Measurements from ENCODE around the gene ARHGAP26.
"Not testable (repeated sequence)": the region's sequence is repeated elsewhere in the genome, so short reads cannot be mapped to it uniquely, and the experiment has no call there.

Gene ARHGAP26

DNA sequence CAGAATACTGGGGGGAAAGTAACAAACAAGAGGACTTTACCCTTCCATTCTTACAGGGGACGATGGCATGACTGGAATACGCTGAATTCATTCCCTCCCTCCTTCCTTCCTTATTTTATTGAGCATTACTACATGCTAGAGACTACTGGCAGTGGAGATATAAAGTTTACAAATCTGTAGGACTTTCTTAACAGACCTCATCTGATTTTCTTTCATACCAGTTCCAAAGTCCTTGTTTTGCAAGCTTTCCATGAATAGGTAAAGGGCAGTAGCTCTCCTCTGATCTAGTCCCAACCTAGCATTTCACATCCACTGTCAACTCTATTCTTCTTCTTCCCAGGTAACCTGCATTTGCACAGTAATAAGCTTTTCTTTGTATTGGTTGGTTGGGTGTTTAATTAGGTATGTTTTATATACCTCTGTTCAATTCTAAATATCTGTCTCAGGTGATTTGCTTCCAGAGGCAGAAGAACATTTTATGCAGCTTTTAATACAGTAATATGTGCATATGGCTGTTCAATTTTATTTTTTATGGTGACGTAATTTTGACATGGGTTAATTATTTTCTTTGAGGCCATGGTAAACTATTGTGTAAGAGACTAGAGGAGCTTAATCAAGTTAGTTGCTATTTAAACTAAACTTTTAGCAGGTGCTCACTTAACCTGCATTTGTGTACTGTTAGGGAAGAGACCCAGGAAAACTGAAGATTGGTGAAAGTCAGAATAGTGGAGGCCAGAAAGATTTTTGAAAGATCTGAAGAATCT lies 150.9 kb downstream of the ARHGAP26 start:
- no peak for DNase-seq (ENCODE audit: low read depth)
- TF ChIP-seq, protein P1, sequence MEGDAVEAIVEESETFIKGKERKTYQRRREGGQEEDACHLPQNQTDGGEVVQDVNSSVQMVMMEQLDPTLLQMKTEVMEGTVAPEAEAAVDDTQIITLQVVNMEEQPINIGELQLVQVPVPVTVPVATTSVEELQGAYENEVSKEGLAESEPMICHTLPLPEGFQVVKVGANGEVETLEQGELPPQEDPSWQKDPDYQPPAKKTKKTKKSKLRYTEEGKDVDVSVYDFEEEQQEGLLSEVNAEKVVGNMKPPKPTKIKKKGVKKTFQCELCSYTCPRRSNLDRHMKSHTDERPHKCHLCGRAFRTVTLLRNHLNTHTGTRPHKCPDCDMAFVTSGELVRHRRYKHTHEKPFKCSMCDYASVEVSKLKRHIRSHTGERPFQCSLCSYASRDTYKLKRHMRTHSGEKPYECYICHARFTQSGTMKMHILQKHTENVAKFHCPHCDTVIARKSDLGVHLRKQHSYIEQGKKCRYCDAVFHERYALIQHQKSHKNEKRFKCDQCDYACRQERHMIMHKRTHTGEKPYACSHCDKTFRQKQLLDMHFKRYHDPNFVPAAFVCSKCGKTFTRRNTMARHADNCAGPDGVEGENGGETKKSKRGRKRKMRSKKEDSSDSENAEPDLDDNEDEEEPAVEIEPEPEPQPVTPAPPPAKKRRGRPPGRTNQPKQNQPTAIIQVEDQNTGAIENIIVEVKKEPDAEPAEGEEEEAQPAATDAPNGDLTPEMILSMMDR (IDR thresholded peaks at IDR 0.05; ENCODE audit: low read length, missing control alignments), result no peak

DNA sequence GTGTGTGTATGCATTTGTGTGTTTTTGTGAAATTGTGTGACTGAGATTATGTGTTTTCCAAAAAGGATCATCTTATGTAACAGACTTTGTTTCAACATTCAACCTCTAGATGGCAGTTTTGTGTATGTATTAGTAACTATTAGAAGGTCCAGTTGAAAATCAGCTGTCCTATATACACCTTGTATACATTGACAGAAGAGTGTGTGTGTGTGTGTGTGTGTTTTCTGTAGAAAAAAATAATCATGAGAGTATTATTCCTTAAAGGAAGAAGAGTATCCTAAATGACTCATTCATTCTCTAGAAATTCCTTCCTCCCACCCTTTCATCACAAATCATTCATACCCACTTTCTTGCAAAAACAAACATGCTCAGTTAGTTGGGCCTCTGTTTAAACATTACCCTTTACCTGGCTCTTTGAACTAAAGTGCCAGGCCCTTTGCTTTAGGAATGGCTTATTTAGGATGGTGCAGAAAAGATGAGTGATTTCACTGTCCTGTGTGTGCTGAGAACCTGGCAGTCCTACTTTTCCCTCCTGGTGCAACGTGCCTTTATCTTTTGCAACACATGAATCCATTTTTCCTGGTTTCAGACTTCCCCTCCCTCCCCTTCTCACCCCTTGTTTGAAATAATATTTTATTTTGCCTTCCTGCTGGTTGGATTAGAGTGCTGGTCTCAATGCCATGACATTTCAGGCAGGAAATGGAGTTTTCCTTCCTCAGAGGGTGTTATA lies 152.2 kb downstream of the ARHGAP26 start:
- no peak overlapping the region for H3K4me3 ChIP-seq (replicated peaks; ENCODE audit: low read depth, low read length)
- peak; percentile 79 for DNase-seq (ENCODE audit: low read depth)
- TF ChIP-seq, protein P1 (IDR thresholded peaks at IDR 0.05; ENCODE audit: low read length, missing control alignments), result peak; percentile 47

More for the DNA sequence above, 150.9 kb downstream of the ARHGAP26 start:
- no peak overlapping the region for H3K4me3 ChIP-seq (replicated peaks; ENCODE audit: low read depth, low read length)

DNA sequence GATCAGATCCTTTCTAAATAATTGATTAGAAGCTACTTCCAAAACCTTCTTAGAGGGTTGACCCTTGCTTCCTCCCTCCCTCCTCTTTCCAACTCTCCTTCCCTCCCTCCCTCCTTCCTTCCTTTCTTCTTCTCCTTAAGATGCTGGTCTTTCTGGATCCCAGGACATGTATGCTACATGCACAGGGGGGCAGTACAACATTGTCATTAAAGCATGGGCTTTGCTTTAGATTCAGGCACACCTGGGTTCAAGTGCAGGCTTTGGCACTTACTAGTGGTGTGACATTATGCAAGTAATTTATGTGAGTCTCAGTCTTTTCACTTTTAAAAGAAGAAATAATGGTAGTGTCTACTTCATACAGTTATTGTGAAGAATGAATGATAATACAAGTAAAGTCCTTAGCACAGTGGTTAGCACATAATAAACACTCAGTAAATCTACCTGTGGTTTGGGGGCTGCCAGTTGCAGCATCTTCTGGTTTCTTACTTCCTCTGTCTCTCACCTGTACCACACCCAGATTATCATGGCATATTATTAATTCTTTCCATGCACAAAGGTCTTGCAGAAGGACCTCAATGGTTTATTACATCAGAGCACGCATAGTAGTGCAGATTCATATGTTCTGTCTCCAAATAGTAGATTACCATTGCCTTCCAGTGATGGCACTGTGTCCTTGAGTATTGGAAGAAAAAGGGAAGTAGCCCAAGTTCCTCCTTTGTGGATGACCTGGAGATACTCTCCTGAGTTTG lies 154.1 kb downstream of the ARHGAP26 start:
- TF ChIP-seq, protein P1 (IDR thresholded peaks at IDR 0.05; ENCODE audit: low read length, missing control alignments), result peak; percentile 33

DNA sequence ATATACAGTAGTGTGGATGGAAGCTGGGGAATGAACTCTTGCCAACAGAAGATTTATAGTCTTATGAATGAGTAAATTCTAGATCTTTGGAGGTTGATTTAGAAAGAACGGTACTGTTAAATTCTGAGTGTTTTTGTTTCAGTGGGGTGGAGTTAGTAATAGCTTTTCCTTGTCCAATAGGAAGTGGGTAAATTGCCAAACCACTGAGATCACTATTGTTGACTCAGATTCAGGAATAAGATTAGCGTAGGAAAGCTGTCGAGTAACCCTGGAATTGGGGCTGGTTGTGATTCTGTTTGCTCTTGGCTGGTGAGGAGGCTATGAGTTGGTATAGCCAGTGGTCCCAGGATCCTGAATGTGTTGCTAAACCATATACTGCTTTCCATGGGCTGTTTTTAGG lies 155.6 kb downstream of the ARHGAP26 start:
- peak; percentile 75 for DNase-seq (ENCODE audit: low read depth)
- TF ChIP-seq, protein P1 (IDR thresholded peaks at IDR 0.05; ENCODE audit: low read length, missing control alignments), result no peak
- no peak overlapping the region for H3K4me3 ChIP-seq (replicated peaks; ENCODE audit: low read depth, low read length)

More for the DNA sequence above, 154.1 kb downstream of the ARHGAP26 start:
- no peak overlapping the region for H3K4me3 ChIP-seq (replicated peaks; ENCODE audit: low read depth, low read length)
- peak; percentile 46 for DNase-seq (ENCODE audit: low read depth)

DNA sequence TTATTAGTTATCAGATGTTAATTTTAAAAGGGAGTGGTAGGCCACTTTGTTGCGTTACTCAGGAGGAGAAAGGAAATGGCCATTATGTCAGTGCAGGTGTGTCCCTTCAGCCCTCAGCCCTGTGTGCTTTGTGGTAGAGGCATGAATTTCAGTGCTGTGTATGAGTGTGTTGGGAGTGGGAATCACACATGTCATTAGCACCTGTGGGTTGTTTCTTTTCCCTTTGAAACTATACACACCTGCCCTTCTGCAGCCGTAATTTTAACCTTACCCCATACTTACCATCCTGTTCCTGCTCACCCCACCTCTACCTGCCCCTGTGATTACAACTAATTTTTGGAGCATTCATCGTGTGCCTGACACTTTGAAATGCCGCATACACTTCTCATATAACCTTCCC lies 156.4 kb downstream of the ARHGAP26 start:
- DNase-seq (ENCODE audit: low read depth), result no peak
- H3K4me3 ChIP-seq (replicated peaks; ENCODE audit: low read depth, low read length), result no peak overlapping the region
- TF ChIP-seq, protein P1 (IDR thresholded peaks at IDR 0.05; ENCODE audit: low read length, missing control alignments), result no peak

DNA sequence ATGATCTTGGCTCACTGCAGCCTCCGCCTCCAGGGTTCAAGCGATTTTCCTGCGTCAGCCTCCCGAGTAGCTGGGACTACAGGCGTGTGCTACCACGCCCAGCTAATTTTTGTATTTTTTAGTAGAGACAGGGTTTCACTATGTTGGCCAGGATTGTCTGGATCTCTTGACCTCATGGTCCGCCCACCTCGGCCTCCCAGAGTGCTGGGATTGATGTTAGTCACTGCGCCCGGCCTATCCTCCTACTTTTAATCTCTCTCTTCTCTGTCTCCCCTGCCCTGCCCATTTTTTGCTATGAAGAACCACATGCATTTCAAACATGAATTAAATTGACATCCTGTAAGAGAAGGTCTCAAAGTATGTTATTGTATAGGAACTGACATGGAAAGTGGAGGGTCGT lies 158.8 kb downstream of the ARHGAP26 start:
- not testable (repeated sequence) for H3K4me3 ChIP-seq (replicated peaks; ENCODE audit: low read depth, low read length); DNase-seq (ENCODE audit: low read depth)

DNA sequence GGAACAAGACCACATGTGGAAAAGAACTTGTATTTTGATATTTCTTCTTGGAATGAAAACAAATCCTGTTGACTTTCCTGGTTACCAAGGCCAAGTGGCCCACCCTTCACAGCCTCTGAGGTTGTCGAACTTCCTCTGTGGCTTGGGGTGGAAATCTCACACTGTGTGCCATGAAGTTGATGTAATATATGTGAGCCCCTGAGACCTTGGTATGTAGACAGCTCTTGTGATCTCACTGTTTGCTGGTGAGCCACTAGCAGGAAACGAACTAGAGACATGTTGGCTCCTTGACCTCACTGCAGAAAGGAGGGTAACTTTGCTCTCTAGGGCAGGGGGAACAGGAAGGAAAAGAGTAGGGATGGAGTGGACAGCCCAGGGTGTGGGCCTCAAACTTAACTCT lies 159.4 kb downstream of the ARHGAP26 start:
- TF ChIP-seq, protein P1 (IDR thresholded peaks at IDR 0.05; ENCODE audit: low read length, missing control alignments), result no peak
- H3K4me3 ChIP-seq (replicated peaks; ENCODE audit: low read depth, low read length), result no peak overlapping the region
- DNase-seq (ENCODE audit: low read depth), result peak; percentile 8

Measured in fibroblast of pulmonary artery (primary cell).